ACC112 (cell line): ENCODE results near the gene SLC49A3.
"Not testable (repeated sequence)": the region's sequence is repeated elsewhere in the genome, so short reads cannot be mapped to it uniquely, and the experiment has no call there.

ENCODE experiments used
- H2AFZ ChIP-seq: fragments of 200-600 bp; sonication (generic); one replicate; pipeline ENCODE4 v1.6.0; 2017; ENCODE audit warnings: antibody characterized with exemption, low read length; ENCODE audit not compliant: unreplicated experiment
- H3K27ac ChIP-seq: fragments of 200-600 bp; sonication (generic); 2 replicates; pipeline ENCODE4 v1.5.1; 2014; ENCODE audit warnings: low read depth, mild to moderate bottlenecking, antibody characterized with exemption, low read length, moderate library complexity
- H3K27me3 ChIP-seq: fragments of 200-600 bp; sonication (generic); 2 replicates; pipeline ENCODE4 v1.6.1; 2014; ENCODE audit warnings: mild to moderate bottlenecking, antibody characterized with exemption, low read length, moderate library complexity, mixed read lengths; ENCODE audit not compliant: insufficient read depth
- H3K36me3 ChIP-seq: fragments of 200-600 bp; sonication (generic); 2 replicates; pipeline ENCODE4 v1.6.1; 2016; ENCODE audit warnings: mild to moderate bottlenecking, antibody characterized with exemption, low read length, moderate library complexity, mixed read lengths; ENCODE audit not compliant: insufficient read depth
- H3K4me1 ChIP-seq: fragments of 200-600 bp; sonication (generic); one replicate; pipeline ENCODE4 v1.6.1; 2016; ENCODE audit warnings: low read length, mixed read lengths; ENCODE audit not compliant: insufficient read depth, unreplicated experiment, control insufficient read depth
- H3K4me3 ChIP-seq: fragments of 200-600 bp; sonication (generic); 2 replicates; pipeline ENCODE4 v1.5.1; 2014; ENCODE audit warnings: mild to moderate bottlenecking, low read depth, low read length
- H3K79me2 ChIP-seq: fragments of 200-600 bp; sonication (generic); one replicate; pipeline ENCODE4 v1.6.0; 2016; ENCODE audit warnings: low read length; ENCODE audit not compliant: control insufficient read depth, unreplicated experiment, insufficient read depth

SLC49A3 gene

GRCh38 chr4:708631-708933 is 19.6 kb upstream of the SLC49A3 start:
- Histone ChIP-seq H3K4me1 (peaks cover 4% of the 10 kb centered on the region), H3K27me3 (no peaks in the 10 kb centered on the region), H3K4me3 (peak overlapping the region; percentile 21; the same call in 1 of the 2 replicates), H3K27ac (no peak overlapping the region), H3K79me2 (peaks cover 67% of the 10 kb centered on the region), H3K36me3 (no peaks in the 10 kb centered on the region), H2AFZ (no peak overlapping the region)

DNA sequence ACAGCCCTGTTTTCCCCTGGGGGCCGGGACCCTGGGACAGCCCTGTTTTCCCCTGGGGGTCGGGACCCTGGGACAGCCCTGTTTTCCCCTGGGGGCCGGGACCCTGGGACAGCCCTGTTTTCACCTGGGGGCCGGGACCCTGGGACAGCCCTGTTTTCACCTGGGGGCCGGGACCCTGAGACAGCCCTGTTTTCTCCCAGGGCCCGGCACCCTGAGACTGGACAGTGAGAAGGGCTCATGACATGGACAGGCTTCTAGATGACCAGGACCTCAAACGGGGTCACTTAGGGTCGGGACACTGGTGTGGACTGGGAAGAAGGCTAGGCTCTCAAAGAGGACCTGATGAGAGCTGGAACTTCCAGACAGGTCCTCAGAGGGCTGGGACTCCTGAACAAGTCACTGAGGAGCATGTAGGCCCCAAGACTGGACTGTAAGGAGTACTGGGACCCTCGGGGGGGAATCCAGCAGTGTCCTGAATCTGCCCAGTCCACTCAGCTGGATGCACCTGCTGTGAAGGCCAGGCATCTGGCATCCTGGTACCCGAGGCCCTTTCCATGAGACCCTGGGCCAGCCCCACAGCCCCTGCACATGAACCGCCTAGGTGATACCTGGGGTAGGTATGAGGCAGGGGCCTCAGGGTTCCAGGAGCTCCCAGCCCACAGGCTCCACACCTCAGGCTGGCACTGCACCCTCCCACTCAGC is 19.1 kb upstream of the SLC49A3 start:
- Histone ChIP-seq H3K36me3 (no peaks in the 10 kb centered on the region), H3K27me3 (no peaks in the 10 kb centered on the region), H2AFZ (no peak overlapping the region), H3K4me3 (peak overlapping the region; percentile 21; the same call in 1 of the 2 replicates), H3K4me1 (peaks cover 4% of the 10 kb centered on the region), H3K79me2 (peaks cover 62% of the 10 kb centered on the region), H3K27ac (no peak overlapping the region)

DNA sequence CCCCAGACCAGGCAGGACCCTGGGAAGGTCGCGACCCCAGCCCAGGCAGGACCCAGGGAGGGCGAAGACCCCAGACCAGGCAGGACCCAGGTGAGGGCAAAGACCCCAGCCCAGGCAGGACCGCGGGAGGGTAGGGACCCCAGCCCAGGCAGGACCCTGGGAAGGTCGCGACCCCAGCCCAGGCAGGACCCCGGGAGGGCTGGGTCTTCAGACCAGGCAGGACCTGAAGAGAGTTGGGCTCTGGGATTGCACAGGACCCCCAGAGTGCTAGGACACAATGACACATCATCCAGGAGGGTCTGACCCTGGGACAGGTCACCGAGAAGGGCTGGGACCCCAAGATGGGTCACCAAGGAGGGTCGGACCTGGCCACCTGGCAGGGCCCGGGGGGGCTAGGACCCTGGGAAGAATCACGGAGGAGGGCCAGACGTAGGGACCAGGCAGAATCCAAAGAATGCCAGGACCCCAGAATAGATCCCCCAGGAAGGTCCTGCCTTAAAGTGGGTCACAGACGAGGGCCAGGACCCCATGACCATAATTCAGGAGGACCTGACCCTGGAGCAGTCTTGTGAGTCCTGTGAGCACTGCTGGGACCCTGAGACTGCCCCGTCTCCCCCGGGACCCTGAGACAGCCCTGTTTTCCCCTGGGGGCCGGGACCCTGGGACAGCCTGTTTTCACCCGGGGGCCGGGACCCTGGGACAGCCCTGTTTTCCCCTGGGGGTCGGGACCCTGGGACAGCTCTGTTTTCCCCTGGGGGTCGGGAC is 18.1 kb upstream of the SLC49A3 start:
- Histone ChIP-seq H3K27ac (no peak overlapping the region), H3K27me3 (no peaks in the 10 kb centered on the region), H2AFZ (no peak overlapping the region), H3K4me3 (peak overlapping the region; percentile 86), H3K4me1 (peaks cover 4% of the 10 kb centered on the region), H3K79me2 (peaks cover 52% of the 10 kb centered on the region), H3K36me3 (no peaks in the 10 kb centered on the region)

DNA sequence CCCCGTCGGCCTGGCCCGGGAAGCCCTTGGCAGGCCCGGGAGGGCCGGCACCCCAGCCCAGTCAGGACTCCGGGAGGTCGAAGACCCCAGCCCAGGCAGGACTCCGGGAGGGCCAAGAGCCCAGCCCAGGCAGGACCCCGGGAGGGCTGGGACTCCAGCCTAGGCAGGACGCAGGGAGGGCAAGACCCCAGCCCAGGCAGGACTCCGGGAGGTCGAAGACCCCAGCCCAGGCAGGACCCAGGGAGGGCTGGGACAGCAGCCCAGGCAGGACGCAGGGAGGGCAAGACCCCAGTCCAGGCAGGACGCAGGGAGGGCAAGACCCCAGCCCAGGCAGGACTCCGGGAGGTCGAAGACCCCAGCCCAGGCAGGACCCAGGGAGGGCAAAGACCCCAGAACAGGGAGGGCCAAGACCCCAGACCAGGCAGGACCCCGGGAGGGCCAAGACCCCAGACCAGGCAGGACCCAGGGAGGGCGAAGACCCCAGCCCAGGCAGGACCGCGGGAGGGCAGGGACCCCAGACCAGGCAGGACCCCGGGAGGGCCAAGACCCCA is 17.2 kb upstream of the SLC49A3 start:
- Histone ChIP-seq H2AFZ (peak overlapping the region; percentile 95), H3K79me2 (peaks cover 49% of the 10 kb centered on the region), H3K27ac (peak overlapping the region; percentile 65; the same call in 1 of the 2 replicates), H3K4me3 (peak overlapping the region; percentile 86)
- H3K4me1 ChIP-seq, H3K36me3 ChIP-seq, H3K27me3 ChIP-seq: not testable (repeated sequence)

- Histone ChIP-seq H2AFZ (peak within 1 kb of the TSS; percentile 95), H3K4me1 (peaks cover 4% of the 10 kb centered on the region), H3K79me2 (peaks cover 42% of the 10 kb centered on the region), H3K27me3 (no peaks in the 10 kb centered on the region), H3K27ac (peak within 1 kb of the TSS; percentile 65; the same call in 1 of the 2 replicates), H3K4me3 (peak within 1 kb of the TSS; percentile 86), H3K36me3 (no peaks in the 10 kb centered on the region)
Observed at GRCh38 chr4:705278-706082, 16.5 kb upstream of the SLC49A3 start, which contains the start of gene PCGF3. TSS of gene PCGF3 (plus strand) at chr4:705832. CDS start at chr4:733681, 27,849 bp downstream.

DNA sequence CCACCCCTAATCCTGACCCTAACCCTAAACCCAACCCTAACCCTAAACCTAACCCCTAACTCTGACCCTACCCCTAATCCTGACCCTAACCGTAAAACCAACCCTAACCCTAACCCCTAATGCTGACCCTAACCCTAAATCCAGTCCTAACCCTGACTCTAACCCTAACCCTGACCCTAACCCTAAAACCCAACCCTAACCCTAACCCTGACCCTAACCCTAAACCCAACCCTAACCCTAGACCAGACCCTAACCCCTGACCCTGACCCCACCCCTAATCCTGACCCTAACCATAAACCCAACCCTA is 16.0 kb upstream of the SLC49A3 start:
- Histone ChIP-seq H3K27ac (no peak overlapping the region), H3K4me3 (peak overlapping the region; percentile 86), H3K79me2 (peaks cover 36% of the 10 kb centered on the region), H3K36me3 (no peaks in the 10 kb centered on the region), H3K27me3 (no peaks in the 10 kb centered on the region), H3K4me1 (peaks cover 5% of the 10 kb centered on the region), H2AFZ (no peak overlapping the region)

GRCh38 chr4:704198-704891 is 15.4 kb upstream of the SLC49A3 start:
- peaks cover 11% of the 10 kb centered on the region for H3K4me1 ChIP-seq

DNA sequence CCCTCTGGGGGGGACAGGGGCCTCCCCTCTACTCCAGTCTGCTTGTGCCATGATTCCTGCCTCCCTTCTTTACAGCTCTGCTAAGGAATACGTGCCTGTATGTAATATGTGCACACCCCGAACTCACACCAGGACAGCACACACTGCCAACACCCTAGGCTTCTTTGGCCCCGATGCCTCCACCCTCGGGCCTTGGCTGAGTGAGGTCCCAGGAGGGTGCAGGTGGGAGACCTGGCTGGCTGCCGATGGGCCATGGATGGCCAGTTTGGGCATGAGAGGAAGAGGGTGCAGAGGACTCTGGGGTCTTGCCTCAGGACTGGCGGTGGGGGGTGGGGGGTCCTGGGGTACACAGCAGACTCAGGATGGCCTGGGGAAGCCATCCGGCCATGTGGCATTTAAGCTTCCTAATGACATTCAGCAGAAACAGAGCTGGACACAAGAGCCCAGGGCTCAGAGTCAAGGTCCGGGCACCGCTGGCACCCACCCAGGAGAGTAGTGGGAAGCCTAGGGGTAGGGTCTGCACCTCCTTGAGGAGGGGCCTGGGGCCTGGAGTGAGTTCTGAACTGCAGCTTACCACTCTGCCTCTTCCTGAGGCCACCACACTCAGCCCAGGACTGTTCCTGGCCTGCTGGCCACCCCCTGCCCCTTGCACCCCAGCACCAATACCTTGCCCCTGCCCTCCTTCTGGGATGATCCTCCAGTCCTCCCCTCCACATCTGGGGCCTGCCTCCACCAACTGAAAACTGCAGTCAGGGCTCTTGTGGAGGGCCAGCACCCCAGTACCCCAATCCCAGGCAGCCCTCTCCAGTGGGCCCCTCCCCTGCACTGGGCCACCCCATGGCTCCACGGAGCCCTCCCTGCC is 14.6 kb upstream of the SLC49A3 start:
- H3K27me3 ChIP-seq: no peaks in the 10 kb centered on the region
- H2AFZ ChIP-seq: no peak overlapping the region
- H3K36me3 ChIP-seq: no peaks in the 10 kb centered on the region
- H3K27ac ChIP-seq: no peak overlapping the region
- H3K79me2 ChIP-seq: peaks cover 23% of the 10 kb centered on the region
- no peak overlapping the region for H3K4me3 ChIP-seq
- H3K4me1 ChIP-seq: peaks cover 11% of the 10 kb centered on the region

More at GRCh38 chr4:704198-704891, 15.4 kb upstream of the SLC49A3 start:
- no peak overlapping the region for H3K27ac ChIP-seq
- no peak overlapping the region for H2AFZ ChIP-seq
- H3K79me2 ChIP-seq: peaks cover 31% of the 10 kb centered on the region
- H3K4me3 ChIP-seq: no peak overlapping the region
- H3K27me3 ChIP-seq: no peaks in the 10 kb centered on the region
- H3K36me3 ChIP-seq: no peaks in the 10 kb centered on the region

- Histone ChIP-seq H3K27me3 (no peaks in the 10 kb centered on the region), H3K27ac (no peak overlapping the region), H2AFZ (no peak overlapping the region), H3K4me1 (peaks cover 11% of the 10 kb centered on the region), H3K79me2 (peaks cover 14% of the 10 kb centered on the region), H3K4me3 (no peak overlapping the region), H3K36me3 (no peaks in the 10 kb centered on the region)
Observed at GRCh38 chr4:702618-703048, 13.7 kb upstream of the SLC49A3 start.
